Fibroblast of skin of abdomen (primary cell): ENCODE data around the gene NAA50. TPM values are rescaled to one million over a fixed set of nuclear protein-coding genes. Genes with fewer than 3 reads are reported as not detected.

Source experiments
- DNase-seq: peaks from one replicate; pipeline ENCODE4 v3.0.0-alpha.2; 2013
- polyA plus RNA-seq, 2 experiments: library from polyadenylated mRNA; unstranded; fragments of 120-200 nt; gene quantifications; one replicate each; pipeline ENCODE4 v1.2.1, GENCODE V29; 2013; ENCODE audit not compliant: insufficient read length in 2 of 2

NAA50 gene
- polyA plus RNA-seq (2013, experiment 1 of 2; ENCODE audit: insufficient read length) = 143 TPM
- 137 TPM for polyA plus RNA-seq (2013, experiment 2 of 2; ENCODE audit: insufficient read length)

- peak; percentile 94 for DNase-seq
Observed at GRCh38 chr3:113745756-113746547, at the start of gene NAA50. Gene NAA50, minus strand, starts transcription at chr3:113746249. Its CDS starts 300 bp downstream, at chr3:113745949.

- DNase-seq = no peak
Observed at GRCh38 chr3:113795693-113796092, 49.6 kb upstream of the NAA50 start.

- DNase-seq = no peak
Observed at GRCh38 chr3:113794526-113794925, 48.5 kb upstream of the NAA50 start.

DNA sequence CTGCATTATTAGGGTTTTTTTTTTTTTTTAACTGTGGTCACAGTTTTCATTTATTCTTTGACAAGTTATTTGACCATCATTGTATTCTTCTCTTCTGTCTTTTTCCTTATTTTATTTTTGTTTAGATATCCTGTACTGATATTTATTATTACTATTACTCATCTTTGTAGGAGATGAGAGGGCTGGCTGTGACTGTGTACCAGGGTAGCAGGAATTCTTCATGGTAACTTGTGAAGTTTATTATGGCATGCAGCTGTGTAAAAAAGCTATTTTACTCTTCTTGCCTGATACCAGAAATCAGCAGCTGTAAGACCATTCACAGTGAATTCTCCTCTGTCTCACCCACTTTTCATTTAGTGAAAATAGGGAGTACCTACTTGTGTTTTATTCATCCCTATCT, 45.3 kb upstream of the NAA50 start:
- no peak for DNase-seq

DNA sequence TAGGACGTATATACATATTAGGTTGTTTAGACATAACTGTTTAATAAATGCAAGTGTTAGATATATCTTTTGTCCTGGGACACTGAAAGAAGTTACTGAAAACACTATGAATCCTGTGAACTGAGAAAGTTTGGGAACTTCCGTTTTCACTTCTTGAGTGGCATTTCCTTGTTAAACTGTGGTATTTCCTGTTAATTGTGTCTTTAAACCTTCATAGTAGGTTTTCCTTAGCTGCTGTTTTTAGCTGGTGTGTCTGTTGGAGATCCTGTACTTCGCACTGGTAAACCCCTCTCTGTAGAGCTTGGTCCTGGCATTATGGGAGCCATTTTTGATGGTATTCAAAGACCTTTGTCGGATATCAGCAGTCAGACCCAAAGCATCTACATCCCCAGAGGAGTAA, 37.9 kb upstream of the NAA50 start:
- peak; percentile 3 for DNase-seq

- peak; percentile 97 for DNase-seq
Observed at GRCh38 chr3:113783463-113783862, 37.4 kb upstream of the NAA50 start.

- no peak for DNase-seq
Observed at GRCh38 chr3:113776564-113776963, 30.5 kb upstream of the NAA50 start.

GRCh38 chr3:113775516-113775915, 29.5 kb upstream of the NAA50 start:
- DNase-seq = no peak

DNA sequence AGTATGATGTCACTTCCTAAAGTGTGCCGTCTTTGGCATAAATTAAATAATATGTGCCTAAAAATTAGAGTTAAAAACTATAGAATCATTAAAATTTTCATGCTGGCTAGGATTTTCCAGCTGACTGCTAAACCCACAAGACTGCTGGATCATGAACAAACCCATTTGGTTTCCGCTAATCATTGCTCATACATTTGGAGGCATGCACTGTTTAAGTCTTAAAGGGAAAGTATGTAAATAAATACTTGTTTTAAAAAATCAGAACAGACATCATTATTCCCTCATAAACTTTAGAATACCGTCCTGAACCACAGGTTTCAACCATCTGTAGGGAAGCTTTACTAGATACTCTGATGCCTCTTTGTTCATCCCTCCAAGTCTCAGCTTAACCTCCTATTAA, 27.3 kb upstream of the NAA50 start:
- peak; percentile 57 for DNase-seq

GRCh38 chr3:113771993-113772392, 25.9 kb upstream of the NAA50 start:
- DNase-seq = no peak

- peak; percentile 56 for DNase-seq
Observed at GRCh38 chr3:113769551-113769950, 23.5 kb upstream of the NAA50 start.

- DNase-seq = no peak
Observed at GRCh38 chr3:113764698-113765097, 18.6 kb upstream of the NAA50 start.

DNA sequence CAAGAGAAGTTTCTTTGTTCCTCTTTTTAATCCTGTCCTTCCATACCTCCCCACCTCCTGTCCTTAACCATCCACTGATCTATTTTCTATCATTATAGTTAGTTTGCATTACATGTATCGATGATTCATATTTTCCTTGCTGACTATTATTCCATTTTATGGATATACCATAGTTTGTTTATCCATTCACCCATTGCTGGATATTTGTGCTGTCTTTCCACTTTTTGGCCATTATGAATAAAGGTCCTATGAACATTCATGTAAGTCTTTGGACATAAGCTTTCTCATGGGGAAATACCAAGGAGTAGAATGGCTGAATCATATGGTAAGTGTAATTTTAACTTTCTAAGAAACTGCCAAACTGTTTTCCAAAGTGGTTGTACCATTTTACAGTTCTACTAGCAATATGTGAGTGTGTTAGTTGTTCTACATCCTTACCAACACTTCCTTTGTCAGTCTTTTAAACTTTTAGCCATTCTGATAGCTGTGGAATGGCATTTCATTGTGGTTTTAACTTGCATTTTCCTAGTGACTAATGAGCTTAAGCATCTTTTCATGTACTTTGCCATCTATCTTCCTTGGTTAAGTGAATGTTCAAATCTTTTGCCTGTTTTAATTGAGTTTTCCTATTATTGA, 12.5 kb upstream of the NAA50 start:
- DNase-seq = peak; percentile 75

DNA sequence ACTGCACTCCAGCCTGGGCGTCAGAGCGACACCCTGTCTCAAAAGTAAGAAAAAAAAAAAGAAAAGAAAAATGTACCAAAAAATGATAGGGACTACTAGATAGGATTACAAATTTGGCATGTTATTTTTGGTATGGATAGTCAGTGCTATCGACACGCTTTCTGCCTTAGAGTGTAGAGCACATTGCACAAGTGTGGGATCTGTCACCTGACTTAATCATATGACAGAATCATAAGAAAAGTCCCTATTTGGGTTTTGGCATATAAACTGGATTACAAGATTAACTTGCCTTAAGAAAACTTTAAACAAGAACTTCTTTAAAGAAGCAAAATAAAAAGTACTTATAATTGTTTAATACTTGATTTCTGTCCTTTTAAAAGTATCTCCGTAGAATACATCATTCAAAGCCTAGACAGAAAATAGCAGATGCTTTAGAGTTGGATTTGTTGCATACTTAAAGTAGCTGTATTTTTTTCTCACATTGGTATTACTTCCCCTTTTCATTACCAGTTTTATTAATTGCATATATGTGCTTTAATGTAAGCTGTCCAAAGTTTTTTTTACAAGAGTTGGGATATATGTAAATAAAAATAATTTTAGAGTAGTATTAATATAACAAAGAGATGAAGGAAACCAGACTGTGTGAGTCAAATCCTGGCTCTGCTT, 8.6 kb upstream of the NAA50 start:
- DNase-seq = no peak

GRCh38 chr3:113753376-113753985, 7.4 kb upstream of the NAA50 start:
- DNase-seq = no peak

DNA sequence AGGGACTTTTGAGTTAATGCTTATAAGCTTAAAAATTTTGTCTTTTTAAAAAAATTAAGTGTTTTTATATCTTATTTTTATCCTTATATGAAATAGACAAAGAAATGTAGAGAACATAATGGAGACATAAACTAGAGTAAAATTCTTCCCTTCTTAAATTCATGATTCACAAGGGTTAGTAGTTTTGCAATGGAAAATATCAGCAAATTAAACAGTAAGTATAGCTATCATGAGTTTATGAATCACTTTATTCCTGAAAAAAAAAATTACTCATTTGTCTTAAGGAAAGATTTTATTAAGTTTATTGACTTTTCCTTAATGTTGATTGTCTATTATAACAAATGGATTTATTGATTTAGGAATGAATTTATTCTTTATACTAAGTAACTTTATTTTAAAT, 5.1 kb upstream of the NAA50 start:
- no peak for DNase-seq

- peak; percentile 7 for DNase-seq
Observed at GRCh38 chr3:113747283-113748046, 1.4 kb upstream of the NAA50 start.

GRCh38 chr3:113746548-113747282, 666 bp upstream of the NAA50 start, which contains the start of gene ATP6V1A:
Gene ATP6V1A, plus strand, starts transcription at chr3:113747035. Its CDS starts 31,719 bp downstream, at chr3:113778754.
- peak; percentile 96 for DNase-seq

DNA sequence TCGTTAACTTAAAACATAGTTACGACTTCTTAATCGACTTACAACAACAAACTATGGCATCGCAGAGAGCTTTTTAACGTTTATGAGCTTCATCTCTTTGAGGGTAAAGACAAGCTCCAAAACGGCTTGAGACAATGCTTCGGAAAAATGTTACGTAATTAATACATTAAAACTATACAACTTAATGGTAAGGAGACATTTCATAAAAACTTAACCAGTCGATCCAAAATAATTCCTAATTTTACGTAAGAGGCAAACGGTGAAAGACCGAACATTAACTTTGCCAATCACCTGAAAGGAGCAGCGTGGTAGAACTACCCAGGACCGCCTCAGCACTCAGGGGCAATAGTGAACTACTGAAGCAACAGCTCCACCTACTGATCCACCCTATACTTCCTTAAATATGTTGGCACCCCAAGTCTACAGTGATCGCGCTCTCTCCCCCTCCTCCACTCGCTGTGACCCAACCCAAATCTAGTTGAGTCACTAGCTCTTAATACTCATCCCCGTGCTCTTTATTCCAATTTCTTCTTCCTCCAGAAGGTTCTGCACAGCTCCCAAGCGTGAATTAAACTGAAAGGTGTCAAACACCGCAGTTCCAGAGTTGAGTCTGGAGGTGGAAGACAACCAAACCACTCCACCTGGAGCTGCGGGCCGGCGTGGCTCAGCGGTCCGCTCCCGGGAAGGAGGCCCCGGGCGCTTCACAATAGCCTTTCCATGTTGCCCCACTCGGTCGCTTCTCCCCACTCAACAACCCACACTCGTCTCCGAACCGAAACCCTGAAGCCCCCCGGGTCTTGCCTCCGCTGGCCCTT, 901 bp downstream of the NAA50 start:
- peak; percentile 83 for DNase-seq

DNA sequence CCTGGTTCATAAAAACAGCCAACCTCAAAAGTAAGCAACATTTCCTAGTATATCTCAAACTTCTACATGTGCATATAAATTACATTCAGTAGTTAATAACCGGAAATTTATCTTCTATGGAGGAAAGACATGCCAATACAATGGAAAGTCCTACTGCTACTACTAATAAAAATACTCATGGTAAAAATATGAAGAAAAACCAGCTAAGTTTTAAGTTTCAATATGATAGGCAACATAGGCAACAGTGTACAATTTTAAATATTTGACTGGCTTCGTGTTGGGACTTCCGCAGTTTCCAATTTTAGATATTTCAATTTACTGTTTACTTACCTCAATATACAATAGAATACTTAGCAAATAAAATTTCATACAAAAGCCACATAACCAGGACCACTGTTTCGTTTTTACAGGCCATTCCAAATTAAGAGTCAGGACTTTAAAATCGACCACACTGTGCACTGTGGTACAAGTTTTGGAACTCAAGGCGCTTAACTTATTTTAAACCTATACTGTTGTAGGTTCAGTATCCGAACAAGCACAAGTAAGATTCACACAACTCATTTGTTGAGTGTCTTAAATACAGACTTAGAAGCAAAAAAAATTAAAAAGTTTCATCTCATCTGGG, 2.9 kb downstream of the NAA50 start:
- DNase-seq = no peak
